ENCODE measurements around the gene SLC35G6.

Gene SLC35G6

DNA sequence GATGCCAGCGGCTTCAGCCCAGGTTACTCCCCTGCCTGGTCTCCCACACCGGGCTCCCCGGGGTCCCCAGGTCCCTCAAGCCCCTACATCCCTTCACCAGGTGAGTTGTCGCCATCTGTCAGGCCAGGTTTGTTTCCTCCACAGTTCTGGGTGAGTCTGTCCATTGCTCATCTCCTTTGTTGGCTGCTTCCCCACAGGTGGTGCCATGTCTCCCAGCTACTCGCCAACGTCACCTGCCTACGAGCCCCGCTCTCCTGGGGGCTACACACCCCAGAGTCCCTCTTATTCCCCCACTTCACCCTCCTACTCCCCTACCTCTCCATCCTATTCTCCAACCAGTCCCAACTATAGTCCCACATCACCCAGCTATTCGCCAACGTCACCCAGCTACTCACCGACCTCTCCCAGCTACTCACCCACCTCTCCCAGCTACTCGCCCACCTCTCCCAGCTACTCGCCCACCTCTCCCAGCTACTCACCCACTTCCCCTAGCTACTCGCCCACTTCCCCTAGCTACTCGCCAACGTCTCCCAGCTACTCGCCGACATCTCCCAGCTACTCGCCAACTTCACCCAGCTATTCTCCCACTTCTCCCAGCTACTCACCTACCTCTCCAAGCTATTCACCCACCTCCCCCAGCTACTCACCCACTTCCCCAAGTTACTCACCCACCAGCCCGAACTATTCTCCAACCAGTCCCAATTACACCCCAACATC, 31.7 kb downstream of the SLC35G6 start:
- TF ChIP-seq, protein P1, sequence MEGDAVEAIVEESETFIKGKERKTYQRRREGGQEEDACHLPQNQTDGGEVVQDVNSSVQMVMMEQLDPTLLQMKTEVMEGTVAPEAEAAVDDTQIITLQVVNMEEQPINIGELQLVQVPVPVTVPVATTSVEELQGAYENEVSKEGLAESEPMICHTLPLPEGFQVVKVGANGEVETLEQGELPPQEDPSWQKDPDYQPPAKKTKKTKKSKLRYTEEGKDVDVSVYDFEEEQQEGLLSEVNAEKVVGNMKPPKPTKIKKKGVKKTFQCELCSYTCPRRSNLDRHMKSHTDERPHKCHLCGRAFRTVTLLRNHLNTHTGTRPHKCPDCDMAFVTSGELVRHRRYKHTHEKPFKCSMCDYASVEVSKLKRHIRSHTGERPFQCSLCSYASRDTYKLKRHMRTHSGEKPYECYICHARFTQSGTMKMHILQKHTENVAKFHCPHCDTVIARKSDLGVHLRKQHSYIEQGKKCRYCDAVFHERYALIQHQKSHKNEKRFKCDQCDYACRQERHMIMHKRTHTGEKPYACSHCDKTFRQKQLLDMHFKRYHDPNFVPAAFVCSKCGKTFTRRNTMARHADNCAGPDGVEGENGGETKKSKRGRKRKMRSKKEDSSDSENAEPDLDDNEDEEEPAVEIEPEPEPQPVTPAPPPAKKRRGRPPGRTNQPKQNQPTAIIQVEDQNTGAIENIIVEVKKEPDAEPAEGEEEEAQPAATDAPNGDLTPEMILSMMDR (IDR thresholded peaks at IDR 0.05; ENCODE audit: low read depth, low read length) = no peak
- no peak overlapping the region for H3K4me3 ChIP-seq (ENCODE audit: low read depth, low read length)

DNA sequence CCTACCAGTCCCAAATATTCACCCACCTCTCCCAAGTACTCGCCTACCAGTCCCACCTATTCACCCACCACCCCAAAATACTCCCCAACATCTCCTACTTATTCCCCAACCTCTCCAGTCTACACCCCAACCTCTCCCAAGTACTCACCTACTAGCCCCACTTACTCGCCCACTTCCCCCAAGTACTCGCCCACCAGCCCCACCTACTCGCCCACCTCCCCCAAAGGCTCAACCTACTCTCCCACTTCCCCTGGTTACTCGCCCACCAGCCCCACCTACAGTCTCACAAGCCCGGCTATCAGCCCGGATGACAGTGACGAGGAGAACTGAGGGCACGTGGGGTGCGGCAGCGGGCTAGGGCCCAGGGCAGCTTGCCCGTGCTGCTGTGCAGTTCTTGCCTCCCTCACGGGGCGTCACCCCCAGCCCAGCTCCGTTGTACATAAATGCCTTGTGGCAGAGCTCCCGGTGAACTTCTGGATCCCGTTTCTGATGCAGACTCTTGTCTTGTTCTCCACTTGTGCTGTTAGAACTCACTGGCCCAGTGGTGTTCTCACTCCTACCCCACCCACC, 32.7 kb downstream of the SLC35G6 start:
- H3K4me3 ChIP-seq (ENCODE audit: low read depth, low read length) = no peak overlapping the region
- TF ChIP-seq, protein P1 (IDR thresholded peaks at IDR 0.05; ENCODE audit: low read depth, low read length) = no peak

DNA sequence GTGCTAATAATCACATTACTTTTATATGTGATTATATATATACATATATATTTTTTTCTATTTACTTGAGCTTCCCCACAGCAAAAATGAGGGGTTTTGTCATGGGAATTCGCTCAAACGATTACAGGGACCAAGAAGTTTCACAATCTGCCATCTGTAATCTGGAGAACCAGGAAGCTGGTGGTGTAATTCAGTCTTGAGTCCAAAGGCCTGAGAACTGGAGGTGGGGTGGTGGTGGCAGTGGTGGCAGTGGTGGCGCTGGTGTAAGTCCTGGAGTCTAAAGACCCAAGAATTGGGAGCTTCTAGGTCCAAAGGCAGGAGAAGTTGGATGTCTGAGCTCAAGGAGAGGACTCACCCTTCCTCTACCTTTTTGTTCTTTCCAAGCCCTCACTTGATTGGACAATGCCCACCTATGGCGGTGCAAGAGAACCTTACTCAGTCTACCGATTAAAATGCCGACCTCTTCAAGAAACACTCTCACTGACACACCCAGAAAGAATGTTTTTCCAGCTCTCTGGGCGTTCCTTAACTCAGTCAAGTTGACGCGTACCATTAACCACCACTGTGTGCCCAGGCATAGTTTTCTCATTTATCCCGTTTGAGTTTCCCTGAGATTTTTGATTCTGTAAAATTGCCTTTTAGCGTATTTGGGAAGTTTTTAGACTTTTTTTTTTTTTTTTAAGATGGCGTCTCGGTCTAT, 34.8 kb downstream of the SLC35G6 start:
- H3K4me3 ChIP-seq (ENCODE audit: low read depth, low read length) = no peak overlapping the region
- TF ChIP-seq, protein P1 (IDR thresholded peaks at IDR 0.05; ENCODE audit: low read depth, low read length) = no peak

DNA sequence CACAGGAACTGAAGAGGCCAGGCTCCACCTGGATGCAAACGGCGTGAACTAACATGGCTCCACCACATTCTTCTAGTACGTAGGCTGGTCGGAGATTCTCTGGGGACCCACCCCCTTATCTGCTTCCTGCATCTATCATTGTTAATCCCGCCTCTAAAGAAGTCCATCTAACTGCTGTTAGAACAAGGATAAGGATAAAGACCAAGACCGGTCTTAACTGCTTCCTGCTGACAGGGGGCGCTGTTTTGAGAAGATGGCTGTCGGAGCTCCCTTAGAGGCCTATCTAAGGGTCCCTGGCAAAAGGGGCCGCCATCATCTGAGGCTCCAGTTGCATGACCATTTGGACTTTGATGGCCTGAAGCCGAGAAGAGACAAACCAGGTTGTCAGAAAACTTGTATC, 41.8 kb downstream of the SLC35G6 start:
- TF ChIP-seq, protein P1 (IDR thresholded peaks at IDR 0.05; ENCODE audit: low read depth, low read length) = peak; percentile 27; the same call in 1 of the 2 replicates
- no peak overlapping the region for H3K4me3 ChIP-seq (ENCODE audit: low read depth, low read length)

DNA sequence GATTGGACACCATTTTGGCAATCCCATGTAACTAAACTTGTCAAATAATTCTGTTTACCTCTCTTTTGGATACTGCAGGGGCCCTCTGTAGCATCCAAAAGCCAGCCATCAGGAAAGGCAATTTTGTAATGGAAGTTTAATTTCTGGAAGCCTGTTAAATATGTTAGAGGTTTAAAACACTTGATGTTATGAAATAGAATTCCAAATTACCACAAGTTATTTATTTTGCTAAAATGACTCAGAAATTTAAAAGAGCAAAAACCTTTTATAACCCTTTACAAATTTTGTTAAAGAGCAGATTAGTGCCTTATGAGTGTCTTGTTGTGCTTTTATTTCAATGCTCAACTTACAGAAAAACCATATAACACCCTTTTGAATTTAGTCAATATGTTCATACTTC, 47.6 kb downstream of the SLC35G6 start:
- H3K4me3 ChIP-seq (ENCODE audit: low read depth, low read length) = no peak overlapping the region
- TF ChIP-seq, protein P1 (IDR thresholded peaks at IDR 0.05; ENCODE audit: low read depth, low read length) = no peak

DNA sequence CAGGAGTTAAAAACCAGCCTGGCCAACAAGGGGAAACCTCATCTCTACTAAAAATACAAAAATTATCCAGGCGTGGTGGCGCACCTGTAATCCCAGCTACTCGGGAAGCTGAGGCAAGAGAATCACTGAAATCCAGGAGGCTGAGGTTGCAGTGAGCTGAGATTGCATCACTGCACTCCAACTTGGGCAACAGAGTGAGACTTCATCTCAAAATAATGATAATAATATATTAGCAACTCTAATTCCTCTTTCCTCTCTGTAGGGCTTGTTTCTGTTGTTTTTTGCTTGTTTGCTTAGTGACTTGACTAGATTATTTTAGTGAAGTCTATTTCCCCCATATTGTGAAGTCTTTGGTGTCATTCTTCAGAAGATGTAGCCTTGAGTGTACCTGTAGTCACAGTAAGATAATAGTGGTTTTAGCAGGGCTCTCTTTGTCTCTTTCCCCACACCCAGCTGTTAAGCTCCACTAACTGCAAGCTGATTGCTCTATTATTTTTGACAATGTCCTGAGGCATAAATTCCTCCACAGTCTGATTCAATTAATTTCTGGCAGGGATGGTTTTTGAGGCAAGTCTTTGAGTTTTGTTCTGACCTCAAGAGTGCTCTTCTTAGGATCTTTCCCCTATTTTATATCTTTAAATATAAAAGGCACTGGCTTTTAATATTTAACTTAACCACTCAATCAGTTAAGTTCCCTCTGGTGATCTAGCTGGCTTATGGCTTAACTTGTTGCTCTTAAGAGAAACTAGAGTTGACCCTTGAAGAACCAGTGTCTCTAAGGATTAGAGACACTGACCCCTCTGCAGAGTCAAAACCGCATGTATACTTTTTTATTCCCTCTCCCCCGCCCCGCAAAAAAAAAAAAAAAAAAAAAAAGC, 49.0 kb downstream of the SLC35G6 start:
- H3K4me3 ChIP-seq (ENCODE audit: low read depth, low read length) = no peak overlapping the region
- TF ChIP-seq, protein P1 (IDR thresholded peaks at IDR 0.05; ENCODE audit: low read depth, low read length) = no peak

Measured in WI38 (cell line).